ENCODE measurements around the gene INO80. TPM values are rescaled to one million over a fixed set of nuclear protein-coding genes. Genes with fewer than 3 reads are reported as not detected.

The INO80 gene
- total RNA-seq, 1 donor from 2014 or later: 20.9 TPM

- no peak for TF ChIP-seq CTCF (IDR thresholded peaks at IDR 0.05)
- no peak for DNase-seq (ENCODE audit: extremely low spot score, unreplicated experiment)
- Mint-ChIP-seq H3K27ac (ENCODE audit: unreplicated experiment) (no peak overlapping the region), H3K27me3 (ENCODE audit: unreplicated experiment) (no peaks in the 10 kb centered on the region), H3K9me3 (ENCODE audit: unreplicated experiment) (no peaks in the 10 kb centered on the region), H3K4me1 (ENCODE audit: unreplicated experiment) (peaks cover 32% of the 10 kb centered on the region), H3K4me3 (ENCODE audit: unreplicated experiment) (no peak overlapping the region), H3K36me3 (ENCODE audit: unreplicated experiment) (peaks cover 33% of the 10 kb centered on the region)
Measured at GRCh38 chr15:41039121-41039520, 77.0 kb downstream of the INO80 start.

- TF ChIP-seq CTCF (IDR thresholded peaks at IDR 0.05): no peak
- Mint-ChIP-seq H3K4me1 (ENCODE audit: unreplicated experiment) (peaks cover 21% of the 10 kb centered on the region), H3K27me3 (ENCODE audit: unreplicated experiment) (no peaks in the 10 kb centered on the region), H3K9me3 (ENCODE audit: unreplicated experiment) (no peaks in the 10 kb centered on the region), H3K36me3 (ENCODE audit: unreplicated experiment) (peaks cover 18% of the 10 kb centered on the region), H3K27ac (ENCODE audit: unreplicated experiment) (no peak overlapping the region), H3K4me3 (ENCODE audit: unreplicated experiment) (no peak overlapping the region)
- DNase-seq (ENCODE audit: extremely low spot score, unreplicated experiment): no peak
Measured at GRCh38 chr15:41032079-41032328, 84.1 kb downstream of the INO80 start.

GRCh38 chr15:41031232-41032078, 84.6 kb downstream of the INO80 start:
- H3K36me3 Mint-ChIP-seq (ENCODE audit: unreplicated experiment): peaks cover 24% of the 10 kb centered on the region
- peak overlapping the region; percentile 53 for H3K27ac Mint-ChIP-seq (ENCODE audit: unreplicated experiment)
- no peak for DNase-seq (ENCODE audit: extremely low spot score, unreplicated experiment)
- no peak overlapping the region for H3K4me3 Mint-ChIP-seq (ENCODE audit: unreplicated experiment)
- H3K4me1 Mint-ChIP-seq (ENCODE audit: unreplicated experiment): peaks cover 20% of the 10 kb centered on the region
- no peak for TF ChIP-seq CTCF (IDR thresholded peaks at IDR 0.05)
- H3K27me3 Mint-ChIP-seq (ENCODE audit: unreplicated experiment): no peaks in the 10 kb centered on the region
- H3K9me3 Mint-ChIP-seq (ENCODE audit: unreplicated experiment): no peaks in the 10 kb centered on the region

GRCh38 chr15:41028853-41029252, 87.2 kb downstream of the INO80 start:
- DNase-seq (ENCODE audit: extremely low spot score, unreplicated experiment): no peak
- Mint-ChIP-seq H3K27me3 (ENCODE audit: unreplicated experiment) (no peaks in the 10 kb centered on the region), H3K4me3 (ENCODE audit: unreplicated experiment) (no peak overlapping the region), H3K36me3 (ENCODE audit: unreplicated experiment) (peaks cover 23% of the 10 kb centered on the region), H3K4me1 (ENCODE audit: unreplicated experiment) (peaks cover 34% of the 10 kb centered on the region), H3K9me3 (ENCODE audit: unreplicated experiment) (no peaks in the 10 kb centered on the region), H3K27ac (ENCODE audit: unreplicated experiment) (no peak overlapping the region)
- TF ChIP-seq CTCF (IDR thresholded peaks at IDR 0.05): no peak

- DNase-seq (ENCODE audit: extremely low spot score, unreplicated experiment): no peak
- no peak for TF ChIP-seq CTCF (IDR thresholded peaks at IDR 0.05)
- Mint-ChIP-seq H3K9me3 (ENCODE audit: unreplicated experiment) (no peaks in the 10 kb centered on the region), H3K27ac (ENCODE audit: unreplicated experiment) (peak overlapping the region; percentile 39), H3K4me3 (ENCODE audit: unreplicated experiment) (no peak overlapping the region), H3K36me3 (ENCODE audit: unreplicated experiment) (peaks cover 20% of the 10 kb centered on the region), H3K27me3 (ENCODE audit: unreplicated experiment) (no peaks in the 10 kb centered on the region), H3K4me1 (ENCODE audit: unreplicated experiment) (peaks cover 33% of the 10 kb centered on the region)
Measured at GRCh38 chr15:41025393-41025792, 90.7 kb downstream of the INO80 start.

Data from osteocyte (in vitro differentiated cells).